ENCODE measurements around the gene DCHS2. TPM values are rescaled to one million over a fixed set of nuclear protein-coding genes. Genes with fewer than 3 reads are reported as not detected.

The DCHS2 gene
- total RNA-seq, 2 experiments from 2014 or later, result not detected

- no peaks in the 10 kb centered on the region for H3K36me3 ChIP-seq (ENCODE audit: insufficient read depth, low read length)
- TF ChIP-seq EZH2phosphoT487 (IDR thresholded peaks at IDR 0.05; ENCODE audit: borderline replicate concordance, low read depth, low read length) (no peak), CTCF (conservative IDR thresholded peaks at IDR 0.05; ENCODE audit: low read length) (no peak)
- H3K4me2 ChIP-seq (ENCODE audit: low read length), result no peak overlapping the region
- H2AFZ ChIP-seq (ENCODE audit: low read length), result no peak overlapping the region
- no peak overlapping the region for H3K4me3 ChIP-seq (ENCODE audit: low read depth, low read length, poor library complexity, severe bottlenecking)
- H3K9me2 ChIP-seq (ENCODE audit: insufficient read depth, low read length), result peaks cover 5% of the 10 kb centered on the region; the same call in 1 of the 2 replicates
- H3K4me1 ChIP-seq (ENCODE audit: insufficient read depth, low read length, poor library complexity, severe bottlenecking), result no peaks in the 10 kb centered on the region
- intact Hi-C loops (cut with micrococcal nuclease; ENCODE audit: unreplicated experiment), result no loop called here
- no peak for DNase-seq (ENCODE audit: low spot score)
- no TSS peak for BruUV-seq (replicated peaks)
- H3K79me2 ChIP-seq (ENCODE audit: insufficient read depth, low read depth, low read length), result no peaks in the 10 kb centered on the region
- H3K27ac ChIP-seq (ENCODE audit: low read depth, low read length, poor library complexity, severe bottlenecking), result no peak overlapping the region
- POLR2A ChIA-PET, result no interaction called here
- CTCF ChIA-PET (ENCODE audit: unreplicated experiment), result no interaction called here
- H3K9me3 ChIP-seq (ENCODE audit: low read length), result no peaks in the 10 kb centered on the region
- no peaks in the 10 kb centered on the region for H4K20me1 ChIP-seq (ENCODE audit: insufficient read depth, low read length)
These were observed 215.1 kb downstream of the DCHS2 start for GRCh38 chr4:154276496-154276895.

- peak; percentile 2 for DNase-seq (ENCODE audit: low spot score)
- H3K27ac ChIP-seq (ENCODE audit: low read depth, low read length, poor library complexity, severe bottlenecking), result no peak overlapping the region
- no peak overlapping the region for H3K4me2 ChIP-seq (ENCODE audit: low read length)
- H2AFZ ChIP-seq (ENCODE audit: low read length), result no peak overlapping the region
- H3K79me2 ChIP-seq (ENCODE audit: insufficient read depth, low read depth, low read length), result no peaks in the 10 kb centered on the region
- CTCF ChIA-PET (ENCODE audit: unreplicated experiment), result no interaction called here
- POLR2A ChIA-PET, result no interaction called here
- H3K4me1 ChIP-seq (ENCODE audit: insufficient read depth, low read length, poor library complexity, severe bottlenecking), result no peaks in the 10 kb centered on the region
- no peak overlapping the region for H3K4me3 ChIP-seq (ENCODE audit: low read depth, low read length, poor library complexity, severe bottlenecking)
- BruUV-seq (replicated peaks), result no TSS peak
- TF ChIP-seq EZH2phosphoT487 (IDR thresholded peaks at IDR 0.05; ENCODE audit: borderline replicate concordance, low read depth, low read length) (no peak), CTCF (conservative IDR thresholded peaks at IDR 0.05; ENCODE audit: low read length) (peak; percentile 70)
- no peaks in the 10 kb centered on the region for H4K20me1 ChIP-seq (ENCODE audit: insufficient read depth, low read length)
- no peaks in the 10 kb centered on the region for H3K9me3 ChIP-seq (ENCODE audit: low read length)
- no peaks in the 10 kb centered on the region for H3K9me2 ChIP-seq (ENCODE audit: insufficient read depth, low read length)
- intact Hi-C loops (cut with micrococcal nuclease; ENCODE audit: unreplicated experiment), result no loop called here
- H3K36me3 ChIP-seq (ENCODE audit: insufficient read depth, low read length), result no peaks in the 10 kb centered on the region
These were observed 236.6 kb downstream of the DCHS2 start for GRCh38 chr4:154254999-154255398.

- Histone ChIP-seq H3K27ac (ENCODE audit: low read depth, low read length, poor library complexity, severe bottlenecking) (no peak overlapping the region), H3K4me3 (ENCODE audit: low read depth, low read length, poor library complexity, severe bottlenecking) (no peak overlapping the region), H4K20me1 (ENCODE audit: insufficient read depth, low read length) (no peaks in the 10 kb centered on the region), H3K36me3 (ENCODE audit: insufficient read depth, low read length) (no peaks in the 10 kb centered on the region), H3K4me1 (ENCODE audit: insufficient read depth, low read length, poor library complexity, severe bottlenecking) (no peaks in the 10 kb centered on the region), H3K9me2 (ENCODE audit: insufficient read depth, low read length) (no peaks in the 10 kb centered on the region), H2AFZ (ENCODE audit: low read length) (no peak overlapping the region), H3K79me2 (ENCODE audit: insufficient read depth, low read depth, low read length) (no peaks in the 10 kb centered on the region), H3K4me2 (ENCODE audit: low read length) (no peak overlapping the region), H3K9me3 (ENCODE audit: low read length) (no peaks in the 10 kb centered on the region)
- DNase-seq (ENCODE audit: low spot score), result no peak
- intact Hi-C loops (cut with micrococcal nuclease; ENCODE audit: unreplicated experiment), result no loop called here
- POLR2A ChIA-PET, result no interaction called here
- BruUV-seq (replicated peaks), result no TSS peak
- CTCF ChIA-PET (ENCODE audit: unreplicated experiment), result no interaction called here
- no peak for TF ChIP-seq EZH2phosphoT487 (IDR thresholded peaks at IDR 0.05; ENCODE audit: borderline replicate concordance, low read depth, low read length)
- no peak for TF ChIP-seq CTCF (conservative IDR thresholded peaks at IDR 0.05; ENCODE audit: low read length)
These were observed 257.0 kb downstream of the DCHS2 start for GRCh38 chr4:154234576-154234975.

All from OCI-LY7 (cell line).